NCI-H510A (cell line): ENCODE measurements around the gene CALD1.

Experiments used
- DNase-seq: peaks from one replicate; lab custom pipeline; 2025; lab: John Stamatoyannopoulos, UW

CALD1 gene

GRCh38 chr7:134828361-134828760 lies 48.9 kb downstream of the CALD1 start:
- no peak for DNase-seq

DNA sequence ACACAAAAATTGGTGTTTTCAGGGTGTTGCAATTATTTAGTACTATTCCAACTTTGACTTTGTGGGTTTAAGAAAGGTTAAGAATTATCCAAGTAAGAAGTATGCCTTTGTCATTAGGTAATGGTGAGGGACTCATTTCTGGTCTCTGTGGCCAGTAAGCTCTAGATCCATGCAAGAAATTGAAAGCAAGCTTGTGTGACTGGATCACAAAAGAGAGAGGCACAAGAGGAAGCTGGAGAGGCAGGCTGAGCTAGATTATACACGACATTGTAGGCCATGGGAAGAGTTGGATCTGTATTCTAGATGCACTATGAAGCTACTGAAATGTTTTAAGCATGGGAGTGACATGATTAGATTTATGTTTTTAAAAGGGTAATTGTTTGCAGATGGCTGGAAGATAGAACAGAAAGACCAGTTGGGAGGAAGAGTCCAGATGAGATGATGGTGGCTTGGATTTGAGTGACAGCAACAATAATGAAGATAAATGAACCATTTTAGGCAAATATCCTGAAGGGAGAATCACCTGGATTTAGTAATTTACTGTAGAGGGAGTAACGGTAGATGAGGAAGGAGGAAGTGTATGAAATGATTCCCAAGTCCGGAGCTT lies 50.0 kb downstream of the CALD1 start:
- no peak for DNase-seq

DNA sequence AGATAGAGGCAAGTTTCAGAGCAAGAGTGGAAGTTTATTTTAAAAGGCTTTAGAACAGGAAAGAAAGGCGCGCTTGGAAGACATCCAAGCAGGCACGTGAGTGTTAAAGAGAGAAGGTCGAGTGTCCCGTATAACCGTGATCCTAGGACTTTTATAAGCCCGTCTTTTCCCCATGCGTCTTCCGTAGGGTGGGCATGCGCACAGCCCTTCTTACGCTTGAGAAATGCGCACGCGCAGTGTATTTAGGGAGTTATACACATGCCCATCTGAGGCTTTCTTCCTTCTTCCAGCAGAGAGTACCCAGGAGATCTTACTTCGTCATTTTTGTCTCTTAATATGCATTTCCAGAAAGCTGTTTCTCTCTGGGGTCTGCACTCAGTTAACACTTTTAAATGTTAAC lies 52.4 kb downstream of the CALD1 start:
- DNase-seq: no peak

DNA sequence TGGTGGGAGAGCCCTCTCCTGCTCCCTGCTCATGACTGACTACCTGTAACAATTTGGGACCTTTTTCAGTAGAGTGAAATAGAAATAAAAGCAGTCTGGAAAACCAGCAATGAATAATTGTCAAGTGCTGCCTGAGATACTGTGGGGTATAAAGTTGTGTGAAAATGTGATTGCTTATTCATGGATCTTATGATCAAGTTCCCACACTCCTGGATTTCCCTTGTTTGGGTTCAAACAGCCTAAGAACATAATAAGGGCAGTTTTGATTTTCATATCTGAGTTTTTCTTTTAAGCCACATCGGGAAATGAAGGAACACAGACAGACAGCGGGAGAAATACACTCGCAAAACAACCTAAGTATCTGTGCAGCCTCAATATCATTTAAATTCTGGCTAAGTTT lies 52.9 kb downstream of the CALD1 start:
- no peak for DNase-seq

DNA sequence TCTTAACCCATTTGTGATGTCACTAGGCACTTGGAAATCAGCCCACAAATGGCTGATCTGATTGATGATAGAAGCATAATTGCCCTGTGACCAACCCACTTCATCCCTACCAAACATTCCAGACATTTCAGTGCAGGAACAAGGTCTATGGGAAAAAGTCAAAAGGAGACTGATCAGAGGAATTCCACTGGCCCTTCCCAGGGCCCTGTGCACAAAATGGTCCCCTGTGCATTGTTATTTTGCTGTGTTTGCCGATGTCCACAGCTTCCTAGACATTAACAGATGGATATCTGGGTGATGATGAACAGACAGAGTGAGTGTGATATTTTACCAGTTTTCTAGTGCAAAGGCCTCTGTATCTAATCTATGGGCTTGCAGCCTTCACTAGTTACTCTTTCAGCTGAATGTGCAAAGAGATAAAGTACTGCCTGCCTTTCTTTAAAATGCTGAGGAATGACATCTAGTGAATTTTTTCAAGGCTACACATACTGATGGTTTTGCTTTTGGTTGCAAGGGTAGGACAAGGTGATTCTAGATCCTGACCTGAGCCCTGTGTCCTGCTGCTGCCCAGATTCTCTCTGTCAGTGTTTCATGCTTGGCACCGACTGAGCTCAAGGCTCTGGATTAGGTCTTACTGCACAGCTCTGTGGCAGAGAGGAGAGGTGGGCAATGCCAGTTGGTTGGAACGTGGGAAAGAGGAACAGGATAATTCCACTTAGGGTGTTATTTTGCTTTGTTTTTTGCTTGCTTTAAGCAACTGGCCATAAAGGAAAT lies 55.4 kb downstream of the CALD1 start:
- DNase-seq: no peak

GRCh38 chr7:134835463-134835823 lies 56.0 kb downstream of the CALD1 start:
- DNase-seq: no peak

GRCh38 chr7:134836447-134836846 lies 57.0 kb downstream of the CALD1 start:
- DNase-seq: no peak

GRCh38 chr7:134839298-134839697 lies 59.9 kb downstream of the CALD1 start:
- DNase-seq: no peak

GRCh38 chr7:134842062-134842461 lies 62.6 kb downstream of the CALD1 start:
- DNase-seq: no peak

DNA sequence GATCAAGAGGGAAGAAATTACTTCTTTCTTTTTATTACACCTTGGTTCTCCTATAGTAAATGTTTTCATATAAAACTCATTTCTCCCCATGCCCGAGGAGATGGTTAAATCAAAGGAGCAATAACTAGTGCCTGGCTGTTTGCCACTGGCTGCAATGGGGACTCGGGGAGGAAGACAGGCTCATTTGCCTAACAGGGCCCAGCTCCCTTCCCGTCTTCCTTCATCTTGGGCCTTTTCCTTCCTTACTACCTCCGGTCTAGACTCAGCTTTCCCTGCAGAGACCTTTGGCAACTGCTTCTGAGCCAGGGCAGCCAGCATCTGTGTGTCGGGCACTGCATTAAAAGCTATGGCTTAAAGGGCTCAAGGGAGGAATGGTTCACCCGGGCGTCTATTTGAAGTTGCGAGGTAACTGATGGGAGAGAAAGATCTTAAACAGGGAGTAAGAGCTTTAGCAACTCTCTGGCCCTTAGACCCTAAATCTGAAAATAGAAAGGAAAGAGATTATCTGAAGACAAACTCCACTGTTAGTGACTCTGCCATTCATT lies 63.5 kb downstream of the CALD1 start:
- no peak for DNase-seq

- DNase-seq: no peak
Measured at GRCh38 chr7:134844200-134844599, 64.8 kb downstream of the CALD1 start.

GRCh38 chr7:134845461-134845860 lies 66.0 kb downstream of the CALD1 start:
- no peak for DNase-seq

DNA sequence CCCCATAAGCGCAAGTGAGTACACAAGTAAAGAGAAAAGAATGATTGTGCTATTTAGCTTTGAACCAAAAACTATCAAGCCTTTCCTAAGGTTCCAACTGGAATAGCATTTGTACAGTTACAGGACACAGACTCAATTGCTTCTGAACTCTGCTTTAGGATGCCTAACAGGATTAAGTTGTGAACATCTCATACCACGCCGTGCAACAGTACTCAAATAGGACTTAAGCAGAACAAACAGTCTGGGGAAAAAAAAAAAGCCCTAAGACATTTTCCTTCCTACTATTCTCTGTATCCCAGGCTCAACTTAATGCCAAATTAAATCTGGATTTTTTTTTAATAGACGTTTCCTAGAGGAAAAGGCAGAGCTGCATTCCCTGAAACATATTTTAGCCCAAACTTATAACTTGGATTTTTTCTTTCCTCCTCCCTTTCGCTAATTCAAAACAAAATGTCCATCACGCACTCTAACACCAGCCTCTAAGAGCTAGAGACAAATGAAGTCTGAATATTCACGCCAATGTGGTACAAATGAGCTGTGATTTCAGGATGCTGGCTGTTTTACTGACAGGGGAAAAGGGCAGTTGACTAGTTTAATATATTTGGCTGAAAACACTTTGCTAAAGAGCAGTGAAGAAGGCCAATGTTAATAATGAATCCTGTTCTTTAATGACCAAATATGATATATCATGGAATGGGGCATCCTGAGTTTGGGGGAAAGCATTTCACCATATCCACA lies 68.6 kb downstream of the CALD1 start:
- no peak for DNase-seq

GRCh38 chr7:134850066-134850465 lies 70.6 kb downstream of the CALD1 start:
- no peak for DNase-seq

DNA sequence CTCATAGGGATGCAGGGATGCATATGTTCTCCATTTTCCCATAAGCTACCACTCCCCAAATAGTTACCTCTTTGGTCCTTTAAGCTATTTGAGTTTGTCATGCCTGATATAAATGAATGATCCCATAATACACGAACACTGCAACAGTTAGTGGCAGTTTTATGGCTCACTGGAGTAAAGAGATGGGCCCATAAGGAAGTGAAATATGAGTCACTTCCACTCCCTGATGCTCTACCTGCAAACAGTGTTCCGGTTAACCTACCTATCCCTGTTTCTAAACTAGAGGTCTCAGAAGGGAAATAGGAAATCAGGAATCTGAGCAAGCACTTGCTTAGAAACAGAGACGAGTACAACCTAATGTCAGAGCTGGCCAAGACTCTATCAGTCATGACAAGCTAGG lies 71.7 kb downstream of the CALD1 start:
- DNase-seq: no peak

DNA sequence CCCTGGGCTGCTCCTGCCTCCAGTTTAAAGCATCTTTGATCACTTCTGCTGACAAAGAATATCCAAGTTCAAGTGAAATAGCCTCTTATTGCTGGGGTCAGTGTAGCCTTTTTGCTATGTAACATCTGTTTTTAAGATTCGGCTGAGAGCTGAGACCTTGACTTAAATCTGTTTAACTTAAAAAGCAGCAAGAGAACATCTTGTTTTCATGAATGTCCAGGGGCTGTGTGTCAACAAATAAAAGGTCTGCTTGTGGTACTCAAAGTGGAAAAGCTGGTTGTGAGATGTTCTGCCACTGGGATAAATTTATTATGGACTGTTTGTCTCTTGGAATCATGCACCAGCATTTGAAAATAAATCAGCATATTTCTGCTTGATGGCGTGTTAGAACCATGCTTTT lies 73.2 kb downstream of the CALD1 start:
- no peak for DNase-seq

GRCh38 chr7:134854816-134855215 lies 75.4 kb downstream of the CALD1 start:
- DNase-seq: no peak

DNA sequence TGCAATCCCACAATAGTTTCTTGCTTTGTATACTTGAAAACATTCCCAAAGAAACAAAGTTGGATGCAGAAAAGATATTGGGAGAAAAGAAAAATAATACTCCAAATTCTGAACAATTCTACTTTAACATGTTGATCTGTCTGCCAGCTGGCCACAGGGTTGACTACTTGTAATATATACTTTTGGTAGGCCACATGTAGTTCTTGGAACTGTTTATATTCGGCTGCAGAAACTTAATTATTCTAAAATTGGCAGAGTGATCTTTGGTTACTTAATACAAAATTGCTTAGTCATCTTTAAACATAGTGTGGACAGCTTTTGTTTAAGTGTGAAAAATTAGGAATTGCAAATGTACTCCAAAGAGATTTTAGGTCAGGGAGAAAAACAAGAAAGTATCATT lies 76.0 kb downstream of the CALD1 start:
- DNase-seq: no peak

DNA sequence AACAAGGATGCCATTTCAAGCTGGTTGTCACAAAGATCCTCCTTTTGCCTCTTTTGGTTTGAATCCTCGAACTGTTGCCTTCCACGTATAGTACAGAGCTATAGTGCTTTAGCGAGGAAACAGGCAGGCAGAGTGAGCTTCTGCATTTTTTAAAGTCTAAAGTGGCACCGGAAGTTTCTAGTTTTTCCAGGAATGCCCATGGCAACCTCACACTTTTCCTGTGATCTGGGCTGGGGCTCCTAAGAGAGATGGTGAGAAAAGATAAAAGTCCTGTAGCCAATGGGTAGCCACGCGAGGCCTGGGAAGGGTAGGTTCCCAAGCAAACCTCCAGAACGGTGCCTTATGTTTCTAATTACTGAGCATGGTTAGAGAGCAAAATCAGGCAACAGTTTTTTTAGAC lies 76.7 kb downstream of the CALD1 start:
- DNase-seq: no peak

GRCh38 chr7:134856691-134857090 lies 77.3 kb downstream of the CALD1 start:
- no peak for DNase-seq

DNA sequence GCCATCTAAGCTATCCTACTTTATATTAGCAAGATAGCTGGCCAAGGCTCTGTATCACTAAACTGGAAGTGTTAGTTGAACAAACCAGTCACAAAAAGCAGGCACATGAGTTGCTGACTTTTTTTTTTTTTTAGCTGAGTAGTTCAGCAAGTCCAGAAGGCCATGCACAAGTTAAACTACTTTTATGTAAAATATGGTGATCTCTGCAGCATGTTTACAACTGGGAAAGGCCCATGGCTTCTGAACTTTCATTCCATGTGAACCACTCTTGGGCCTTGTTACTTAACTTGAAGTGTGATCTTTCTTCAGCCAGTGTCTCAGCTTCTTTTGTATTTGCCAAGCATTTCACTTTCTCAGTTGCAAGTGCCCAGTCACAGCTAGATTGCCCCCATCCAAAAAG lies 78.5 kb downstream of the CALD1 start:
- DNase-seq: no peak

DNA sequence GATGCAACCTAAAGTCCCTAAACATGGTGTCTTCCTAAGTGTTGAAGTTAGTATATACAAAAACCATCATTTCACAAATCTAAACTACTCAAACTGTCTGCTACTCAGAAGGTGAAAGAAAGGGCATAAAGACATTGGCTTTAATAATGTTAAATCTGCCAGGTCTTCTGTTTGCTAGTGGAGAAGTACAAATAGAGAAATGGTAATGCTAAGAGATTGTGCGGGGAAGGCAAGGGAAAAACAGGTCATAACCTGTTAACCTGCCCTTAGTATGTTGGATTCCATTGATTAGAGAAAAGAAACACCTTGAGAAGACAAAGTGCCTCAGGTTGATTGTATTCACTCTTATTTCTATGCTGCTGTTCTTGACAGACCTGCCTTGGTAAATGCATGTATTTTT lies 80.3 kb downstream of the CALD1 start:
- no peak for DNase-seq
